Trophoblast cell (in vitro differentiated cells and primary cell): ENCODE results near the gene GLG1.

Experiments used
- DNase-seq, 2 donors: peaks; one replicate each; pipeline ENCODE4 v3.0.0-alpha.2; 2016
- H2AFZ ChIP-seq: 2 replicates; pipeline ENCODE4 v1.6.1; 2013; ENCODE audit warnings: low read length, moderate library complexity, mild to moderate bottlenecking; ENCODE audit not compliant: insufficient read depth, poor library complexity
- H2AK5ac ChIP-seq: 2 replicates; pipeline ENCODE4 v1.6.1; 2013; ENCODE audit warnings: mild to moderate bottlenecking, low read length
- H2BK120ac ChIP-seq: 2 replicates; pipeline ENCODE4 v1.6.1; 2013; ENCODE audit warnings: low read length, mild to moderate bottlenecking, moderate library complexity; ENCODE audit not compliant: insufficient read depth, poor library complexity
- H2BK12ac ChIP-seq: 2 replicates; pipeline ENCODE4 v1.6.1; 2013; ENCODE audit warnings: mild to moderate bottlenecking, low read length, moderate library complexity
- H2BK5ac ChIP-seq: 2 replicates; pipeline ENCODE4 v1.6.1; 2013; ENCODE audit warnings: low read length, low read depth, moderate library complexity, mild to moderate bottlenecking; ENCODE audit not compliant: poor library complexity
- H3K14ac ChIP-seq: 2 replicates; pipeline ENCODE4 v1.6.1; 2013; ENCODE audit warnings: mild to moderate bottlenecking, low read length
- H3K18ac ChIP-seq: 2 replicates; pipeline ENCODE4 v1.6.1; 2013; ENCODE audit warnings: mild to moderate bottlenecking, low read length
- H3K23ac ChIP-seq: 2 replicates; pipeline ENCODE4 v1.6.1; 2013; ENCODE audit warnings: low read length
- H3K27ac ChIP-seq: 2 replicates; pipeline ENCODE4 v1.5.1; 2013; ENCODE audit warnings: low read depth, mild to moderate bottlenecking, inconsistent platforms, low read length, moderate library complexity
- H3K27me3 ChIP-seq: 2 replicates; pipeline ENCODE4 v1.6.1; 2013; ENCODE audit warnings: inconsistent platforms, mild to moderate bottlenecking, low read length, moderate library complexity; ENCODE audit not compliant: insufficient read depth
- H3K36me3 ChIP-seq, 2 experiments: 1 replicate in 1 of 2; 2 replicates in 1 of 2; pipeline ENCODE4 v1.6.1; 2013; ENCODE audit warnings: low read length in 2 of 2, mild to moderate bottlenecking in 2 of 2, moderate library complexity in 1 of 2; ENCODE audit not compliant: insufficient read depth in 2 of 2, control insufficient read depth in 1 of 2
- H3K4ac ChIP-seq: 2 replicates; pipeline ENCODE4 v1.6.1; 2013; ENCODE audit warnings: low read depth, mild to moderate bottlenecking, low read length, moderate library complexity
- H3K4me1 ChIP-seq, 2 experiments: 1 replicate in 1 of 2; 2 replicates in 1 of 2; pipeline ENCODE4 v1.6.1; 2013; ENCODE audit warnings: low read length in 2 of 2, mild to moderate bottlenecking in 2 of 2, moderate library complexity in 1 of 2; ENCODE audit not compliant: insufficient read depth in 2 of 2, control insufficient read depth in 1 of 2
- H3K4me2 ChIP-seq: 2 replicates; pipeline ENCODE4 v1.6.1; 2013; ENCODE audit warnings: inconsistent platforms, mild to moderate bottlenecking, low read length, moderate library complexity
- H3K4me3 ChIP-seq: 2 replicates; pipeline ENCODE4 v1.5.1; 2013; ENCODE audit warnings: mild to moderate bottlenecking, low read depth, low read length, inconsistent platforms
- H3K79me1 ChIP-seq: one replicate; pipeline ENCODE4 v1.6.1; 2013; ENCODE audit warnings: low read length
- H3K79me2 ChIP-seq: 2 replicates; pipeline ENCODE4 v1.6.1; 2013; ENCODE audit warnings: low read length, mild to moderate bottlenecking; ENCODE audit not compliant: control insufficient read depth, insufficient read depth, poor library complexity
- H3K9ac ChIP-seq: 2 replicates; pipeline ENCODE4 v1.6.1; 2013; ENCODE audit warnings: mild to moderate bottlenecking, low read length
- H3K9me3 ChIP-seq: 2 replicates; pipeline ENCODE4 v1.6.1; 2013; ENCODE audit warnings: low read depth, mild to moderate bottlenecking, control low read depth, inconsistent platforms, low read length; ENCODE audit not compliant: insufficient read depth
- H4K12ac ChIP-seq: 2 replicates; pipeline ENCODE4 v1.6.1; 2013; ENCODE audit warnings: low read depth, mild to moderate bottlenecking, low read length, moderate library complexity
- H4K8ac ChIP-seq: 2 replicates; pipeline ENCODE4 v1.6.1; 2013; ENCODE audit warnings: low read depth, mild to moderate bottlenecking, low read length, moderate library complexity
- H4K91ac ChIP-seq: one replicate; pipeline ENCODE4 v1.6.1; 2013; ENCODE audit warnings: low read depth, mild to moderate bottlenecking, low read length, moderate library complexity
- WGBS: extraction: QIAGEN DNeasy Blood & Tissue Kit; methylation state at CpG from one replicate; pipeline ENCODE4 v1.1.7; 2013; ENCODE audit warnings: missing lambda C conversion rate; ENCODE audit not compliant: insufficient read length, insufficient coverage; ENCODE audit errors: extremely low coverage; 5-methylcytosine and 5-hydroxymethylcytosine counted together

GLG1 gene

DNA sequence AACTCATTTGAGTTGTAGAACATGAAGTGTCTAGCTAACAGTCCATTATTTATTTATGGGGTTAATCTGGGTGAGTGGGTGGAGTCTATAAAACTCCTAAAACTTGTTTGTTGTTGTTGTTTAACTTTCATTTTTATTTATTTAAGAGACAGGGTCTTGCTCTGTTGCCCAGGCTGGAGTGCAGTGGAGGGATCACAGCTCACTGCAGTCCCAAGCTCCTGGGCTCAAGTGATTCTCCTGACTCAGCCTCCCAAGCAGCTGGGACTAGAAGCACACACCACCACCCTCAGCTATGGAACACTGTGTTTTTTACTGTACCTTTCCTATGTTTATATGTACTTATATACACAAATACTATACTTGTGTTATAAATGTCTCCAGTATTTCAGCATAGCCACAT lies 107.8 kb downstream of the GLG1 start:
- Histone ChIP-seq H3K4me2 (no peak overlapping the region), H3K18ac (no peak overlapping the region)

GRCh38 chr16:74497761-74498160 lies 109.2 kb downstream of the GLG1 start:
- no peak overlapping the region for H3K9ac ChIP-seq
- no peak overlapping the region for H3K23ac ChIP-seq
- no peak overlapping the region for H3K14ac ChIP-seq
- H2BK5ac ChIP-seq: no peak overlapping the region
- DNase-seq: no peak
- H3K36me3 ChIP-seq: peaks cover 2 to 4% of the 10 kb centered on the region in 2 experiments
- H2BK12ac ChIP-seq: no peak overlapping the region
- H3K4me1 ChIP-seq: no peaks in the 10 kb centered on the region
- H3K79me2 ChIP-seq: no peaks in the 10 kb centered on the region
- no peaks in the 10 kb centered on the region for H3K27me3 ChIP-seq
- H4K8ac ChIP-seq: no peak overlapping the region
- no peak overlapping the region for H3K18ac ChIP-seq
- no CpG with 5 or more reads among the region's 3 CpGs for WGBS
- no peak overlapping the region for H3K4ac ChIP-seq
- no peaks in the 10 kb centered on the region for H3K79me1 ChIP-seq
- H2BK120ac ChIP-seq: no peak overlapping the region
- H4K12ac ChIP-seq: no peak overlapping the region
- H3K4me2 ChIP-seq: no peak overlapping the region
- no peak overlapping the region for H2AFZ ChIP-seq
- no peak overlapping the region for H3K4me3 ChIP-seq
- no peaks in the 10 kb centered on the region for H3K9me3 ChIP-seq
- H3K27ac ChIP-seq: no peak overlapping the region
- no peak overlapping the region for H2AK5ac ChIP-seq
- H4K91ac ChIP-seq: no peak overlapping the region

More for the DNA sequence above, 107.8 kb downstream of the GLG1 start:
- no peak overlapping the region for H4K12ac ChIP-seq
- no peak overlapping the region for H4K91ac ChIP-seq
- no peak overlapping the region for H2AFZ ChIP-seq
- no peak overlapping the region for H2BK12ac ChIP-seq
- H4K8ac ChIP-seq: no peak overlapping the region
- no peak overlapping the region for H3K23ac ChIP-seq
- peaks cover 2% of the 10 kb centered on the region in 2 experiments for H3K36me3 ChIP-seq
- no peak for DNase-seq
- no peaks in the 10 kb centered on the region for H3K79me1 ChIP-seq
- H3K14ac ChIP-seq: no peak overlapping the region
- no peak overlapping the region for H3K9ac ChIP-seq
- no peaks in the 10 kb centered on the region for H3K27me3 ChIP-seq
- no peak overlapping the region for H2BK120ac ChIP-seq
- no peak overlapping the region for H3K4ac ChIP-seq
- no peaks in the 10 kb centered on the region for H3K79me2 ChIP-seq
- H3K4me1 ChIP-seq: no peaks in the 10 kb centered on the region
- no peak overlapping the region for H2AK5ac ChIP-seq
- no peak overlapping the region for H3K4me3 ChIP-seq
- no peak overlapping the region for H2BK5ac ChIP-seq
- no peak overlapping the region for H3K27ac ChIP-seq
- no peaks in the 10 kb centered on the region for H3K9me3 ChIP-seq

GRCh38 chr16:74496054-74496453 lies 110.9 kb downstream of the GLG1 start:
- no peak overlapping the region for H4K12ac ChIP-seq
- no peaks in the 10 kb centered on the region for H3K79me2 ChIP-seq
- H3K27me3 ChIP-seq: no peaks in the 10 kb centered on the region
- no peak overlapping the region for H2BK5ac ChIP-seq
- H2AK5ac ChIP-seq: no peak overlapping the region
- no peak overlapping the region for H2BK12ac ChIP-seq
- H4K91ac ChIP-seq: no peak overlapping the region
- H2BK120ac ChIP-seq: no peak overlapping the region
- H3K23ac ChIP-seq: no peak overlapping the region
- H3K4me3 ChIP-seq: no peak overlapping the region
- H3K9me3 ChIP-seq: no peaks in the 10 kb centered on the region
- H3K79me1 ChIP-seq: no peaks in the 10 kb centered on the region
- no peak overlapping the region for H3K14ac ChIP-seq
- H2AFZ ChIP-seq: no peak overlapping the region
- H3K9ac ChIP-seq: no peak overlapping the region
- no peak overlapping the region for H4K8ac ChIP-seq
- no CpG with 5 or more reads among the region's 3 CpGs for whole genome bisulfite sequencing
- no peak overlapping the region for H3K4ac ChIP-seq
- H3K4me2 ChIP-seq: no peak overlapping the region
- no peaks in the 10 kb centered on the region for H3K4me1 ChIP-seq
- H3K27ac ChIP-seq: no peak overlapping the region
- DNase-seq: no peak
- no peak overlapping the region for H3K18ac ChIP-seq
- peaks cover 2 to 6% of the 10 kb centered on the region in 2 experiments for H3K36me3 ChIP-seq

- H4K12ac ChIP-seq: no peak overlapping the region
- H3K9me3 ChIP-seq: no peaks in the 10 kb centered on the region
- H3K9ac ChIP-seq: no peak overlapping the region
- H3K18ac ChIP-seq: no peak overlapping the region
- no peaks in the 10 kb centered on the region for H3K79me2 ChIP-seq
- no peak overlapping the region for H4K8ac ChIP-seq
- H3K23ac ChIP-seq: no peak overlapping the region
- no peaks in the 10 kb centered on the region for H3K4me1 ChIP-seq
- no peak overlapping the region for H3K4me2 ChIP-seq
- H2BK120ac ChIP-seq: no peak overlapping the region
- no peaks in the 10 kb centered on the region for H3K79me1 ChIP-seq
- no peak overlapping the region for H2AK5ac ChIP-seq
- H2AFZ ChIP-seq: no peak overlapping the region
- no peak overlapping the region for H3K4ac ChIP-seq
- H3K27ac ChIP-seq: no peak overlapping the region
- no CpG with 5 or more reads among the region's 10 CpGs for WGBS
- no peak overlapping the region for H2BK5ac ChIP-seq
- no peak overlapping the region for H3K14ac ChIP-seq
- H3K27me3 ChIP-seq: no peaks in the 10 kb centered on the region
- H2BK12ac ChIP-seq: no peak overlapping the region
- peaks cover 4 to 9% of the 10 kb centered on the region in 2 experiments for H3K36me3 ChIP-seq
- no peak for DNase-seq
- no peak overlapping the region for H3K4me3 ChIP-seq
- no peak overlapping the region for H4K91ac ChIP-seq
Measured at GRCh38 chr16:74492976-74493375, 113.9 kb downstream of the GLG1 start.
